Iris pigment epithelial cell (primary cell): ENCODE results near the gene MCOLN2.

ENCODE experiments used
- DNase-seq: peaks from one replicate; pipeline ENCODE4 v3.0.0-alpha.2; 2011; ENCODE audit warnings: low read depth

MCOLN2 gene

GRCh38 chr1:84896279-84896678 lies 100.6 kb downstream of the MCOLN2 start:
- no peak for DNase-seq

- peak; percentile 46 for DNase-seq
Measured at GRCh38 chr1:84892705-84893618, 104.0 kb downstream of the MCOLN2 start, which contains the start of gene LPAR3. Gene LPAR3 (minus strand): TSS chr1:84893206. CDS start chr1:84866120, 27,086 bp downstream.

- no peak for DNase-seq
Measured at GRCh38 chr1:84890566-84890965, 106.3 kb downstream of the MCOLN2 start.

GRCh38 chr1:84889437-84889836 lies 107.5 kb downstream of the MCOLN2 start:
- no peak for DNase-seq

- no peak for DNase-seq
Measured at GRCh38 chr1:84888753-84889152, 108.2 kb downstream of the MCOLN2 start.

- peak; percentile 86 for DNase-seq
Measured at GRCh38 chr1:84887261-84887934, 109.5 kb downstream of the MCOLN2 start.

GRCh38 chr1:84885469-84885868 lies 111.4 kb downstream of the MCOLN2 start:
- no peak for DNase-seq

GRCh38 chr1:84884671-84885389 lies 112.1 kb downstream of the MCOLN2 start:
- no peak for DNase-seq

- DNase-seq = peak; percentile 68
Measured at GRCh38 chr1:84883286-84883685, 113.6 kb downstream of the MCOLN2 start.

GRCh38 chr1:84877592-84877991 lies 119.3 kb downstream of the MCOLN2 start:
- peak; percentile 86 for DNase-seq

GRCh38 chr1:84876353-84876752 lies 120.6 kb downstream of the MCOLN2 start:
- no peak for DNase-seq
